ENCODE results near the gene VAV2.

- TF ChIP-seq CTCF (IDR thresholded peaks at IDR 0.05) (peak in 1 of 5 experiments; percentile 9), POLR2A (IDR thresholded peaks at IDR 0.05) (no peak), EP300 (IDR thresholded peaks at IDR 0.05) (no peak)
These were observed at the start of gene VAV2 for GRCh38 chr9:133991964-133992779.

Measured in tibial nerve (tissue), 4 donors.